ENCODE measurements around the gene PTPRR.

DNA sequence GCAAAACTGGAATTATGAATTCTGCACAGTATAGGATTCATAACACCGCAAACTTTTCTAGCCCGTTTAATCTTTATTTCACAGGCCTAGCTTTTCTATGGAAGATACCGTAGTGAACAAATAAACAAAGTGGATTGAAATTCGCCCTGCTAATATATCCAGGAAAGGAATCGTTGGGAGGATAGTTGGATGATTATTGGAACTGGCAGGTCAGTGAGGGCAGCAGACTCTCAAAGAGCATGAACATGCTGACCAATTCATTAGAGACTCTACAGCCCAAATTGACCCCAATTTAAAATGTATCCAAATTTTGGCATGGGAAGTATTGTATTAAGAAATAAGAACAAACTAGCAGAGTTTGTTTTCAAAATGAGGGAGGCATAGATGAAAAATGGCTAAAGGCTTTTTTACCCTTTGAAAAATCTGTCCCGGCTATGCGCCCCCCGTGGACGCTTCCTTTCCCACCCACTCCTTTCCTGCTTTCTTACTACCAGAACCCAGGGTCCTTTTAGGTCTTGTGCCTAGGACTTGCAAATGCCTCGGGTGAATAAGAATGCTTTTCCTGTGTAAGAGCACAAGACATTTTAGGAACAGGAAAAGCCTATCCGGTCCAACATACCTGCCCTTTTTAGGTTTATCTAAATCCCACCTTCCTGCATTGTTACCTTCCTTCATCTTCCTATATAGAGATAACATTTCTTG lies 198.7 kb downstream of the PTPRR start:
- TF ChIP-seq YY1 (IDR thresholded peaks at IDR 0.05; ENCODE audit: insufficient read depth, insufficient read length) (no peak), SUZ12 (IDR thresholded peaks at IDR 0.05; ENCODE audit: extremely low read depth, insufficient read depth, insufficient read length) (no peak)

Data from NT2/D1 (cell line).